HG03342 (cell line): ENCODE data around the gene DDR2.

ENCODE experiments used
- ATAC-seq: cut with Tn5 transposase; IDR thresholded peaks from one replicate; pipeline ENCODE4 v1.9.1; 2021; ENCODE audit warnings: mild to moderate bottlenecking, moderate library complexity; ENCODE audit not compliant: unreplicated experiment

Gene DDR2

GRCh38 chr1:162694911-162695310, 62.6 kb downstream of the DDR2 start:
- ATAC-seq, result no peak

GRCh38 chr1:162695687-162696086, 63.4 kb downstream of the DDR2 start:
- no peak for ATAC-seq

GRCh38 chr1:162696286-162696862, 64.1 kb downstream of the DDR2 start:
- no peak for ATAC-seq

GRCh38 chr1:162697140-162697895, 65.1 kb downstream of the DDR2 start:
- no peak for ATAC-seq

- no peak for ATAC-seq
Observed at GRCh38 chr1:162699366-162699765, 67.1 kb downstream of the DDR2 start.

- no peak for ATAC-seq
Observed at GRCh38 chr1:162700131-162700530, 67.9 kb downstream of the DDR2 start.

GRCh38 chr1:162701286-162701685, 69.0 kb downstream of the DDR2 start:
- ATAC-seq, result no peak

- ATAC-seq, result no peak
Observed at GRCh38 chr1:162702628-162703027, 70.4 kb downstream of the DDR2 start.

- no peak for ATAC-seq
Observed at GRCh38 chr1:162703708-162704107, 71.4 kb downstream of the DDR2 start.

GRCh38 chr1:162704673-162705424, 72.6 kb downstream of the DDR2 start:
- ATAC-seq, result no peak

- no peak for ATAC-seq
Observed at GRCh38 chr1:162706003-162706402, 73.7 kb downstream of the DDR2 start.

- ATAC-seq, result no peak
Observed at GRCh38 chr1:162706606-162707005, 74.3 kb downstream of the DDR2 start.

GRCh38 chr1:162708286-162708685, 76.0 kb downstream of the DDR2 start:
- no peak for ATAC-seq

GRCh38 chr1:162709132-162709860, 77.0 kb downstream of the DDR2 start:
- no peak for ATAC-seq

GRCh38 chr1:162709870-162710269, 77.6 kb downstream of the DDR2 start:
- ATAC-seq, result no peak

GRCh38 chr1:162710345-162710744, 78.1 kb downstream of the DDR2 start:
- no peak for ATAC-seq

- no peak for ATAC-seq
Observed at GRCh38 chr1:162710780-162711465, 78.7 kb downstream of the DDR2 start.

GRCh38 chr1:162712317-162713029, 80.2 kb downstream of the DDR2 start:
- no peak for ATAC-seq

GRCh38 chr1:162716123-162716522, 83.9 kb downstream of the DDR2 start:
- no peak for ATAC-seq

GRCh38 chr1:162716552-162716951, 84.3 kb downstream of the DDR2 start:
- no peak for ATAC-seq
